GM19452 (cell line): ENCODE data around the gene OR52E8.
A peak's percentile ranks its signal among the peaks of the same experiment; 100 is the strongest.

Source experiments
- ATAC-seq: cut with Tn5 transposase; IDR thresholded peaks from one replicate; pipeline ENCODE4 v1.9.1; 2021; ENCODE audit not compliant: unreplicated experiment

Gene OR52E8

GRCh38 chr11:5808500-5809121, 48.9 kb downstream of the OR52E8 start, which contains the start of gene OR52N2:
TSS of gene OR52N2 (plus strand) at chr11:5808924. CDS start at chr11:5820336, 11,412 bp downstream.
- ATAC-seq, result peak; percentile 91

- no peak for ATAC-seq
Observed at GRCh38 chr11:5807580-5807979, 49.9 kb downstream of the OR52E8 start.
